Caco-2 (cell line): ENCODE results near the gene MORN3. TPM values are rescaled to one million over a fixed set of nuclear protein-coding genes. Genes with fewer than 3 reads are reported as not detected.
"Not testable (repeated sequence)": the region's sequence is repeated elsewhere in the genome, so short reads cannot be mapped to it uniquely, and the experiment has no call there.

Source experiments
- BruUV-seq: library from RNA; stranded (reverse); fragments of 400-500 nt; replicated peaks from 2 replicates; lab custom pipeline; 2021; lab: Mats Ljungman, UMichigan
- CTCF ChIA-PET: fragments of 300-600 bp; sonication (Branson Sonifier 250); formaldehyde crosslinking; loops from one replicate; lab custom pipeline; 2022; ENCODE audit warnings: antibody characterized with exemption; lab: Charles Lee
- POLR2A ChIA-PET: fragments of 300-600 bp; sonication (Branson Sonifier 250); formaldehyde crosslinking; loops from one replicate; lab custom pipeline; 2022; ENCODE audit warnings: antibody characterized with exemption; lab: Charles Lee
- DNase-seq, 2 experiments: peaks; one replicate each; pipeline versions ENCODE4 v3.0.0 to v3.0.0-alpha.2; 2020 to 2022
- H3K27me3 ChIP-seq: replicated peaks from 2 replicates; pipeline ENCODE4 v1.6.0; 2011; ENCODE audit warnings: low read length; ENCODE audit not compliant: control insufficient read depth, insufficient read depth
- H3K36me3 ChIP-seq: 2 replicates; pipeline ENCODE4 v1.5.1; 2011; ENCODE audit warnings: low read length; ENCODE audit not compliant: control insufficient read depth, insufficient read depth
- H3K4me1 ChIP-seq: fragments of 250-450 bp; sonication (Bioruptor Pico); 2 replicates; pipeline ENCODE4 v1.5.1; 2020; ENCODE audit warnings: mild to moderate bottlenecking
- H3K4me3 ChIP-seq: 2 replicates; pipeline ENCODE4 v1.5.1; 2011; ENCODE audit warnings: low read depth, mild to moderate bottlenecking, control low read depth, low read length
- H3K9me3 ChIP-seq: fragments of 250-450 bp; sonication (Bioruptor Pico); 2 replicates; pipeline ENCODE4 v1.5.1; 2020; ENCODE audit warnings: mild to moderate bottlenecking, moderate library complexity
- H3K27ac Mint-ChIP-seq: one replicate; pipeline ENCODE4 v1.8.0; 2022; ENCODE audit warnings: mixed read lengths; ENCODE audit not compliant: unreplicated experiment
- H3K27me3 Mint-ChIP-seq: one replicate; pipeline ENCODE4 v1.8.0; 2022; ENCODE audit warnings: mixed read lengths; ENCODE audit not compliant: insufficient read depth, unreplicated experiment
- H3K36me3 Mint-ChIP-seq: one replicate; pipeline ENCODE4 v1.8.0; 2022; ENCODE audit warnings: mild to moderate bottlenecking, mixed read lengths; ENCODE audit not compliant: insufficient read depth, unreplicated experiment
- H3K4me1 Mint-ChIP-seq: one replicate; pipeline ENCODE4 v1.8.0; 2022; ENCODE audit warnings: low read depth, mixed read lengths; ENCODE audit not compliant: unreplicated experiment
- H3K4me3 Mint-ChIP-seq: one replicate; pipeline ENCODE4 v1.8.0; 2022; ENCODE audit warnings: mild to moderate bottlenecking, moderate library complexity, mixed read lengths; ENCODE audit not compliant: unreplicated experiment
- H3K9me3 Mint-ChIP-seq: one replicate; pipeline ENCODE4 v1.8.0; 2022; ENCODE audit warnings: mixed read lengths; ENCODE audit not compliant: unreplicated experiment
- intact Hi-C: fragments of 100-400 bp; cut with micrococcal nuclease; formaldehyde crosslinking; loops from one replicate; pipeline ENCODE4 v1.10.0; 2022; ENCODE audit not compliant: unreplicated experiment
- total RNA-seq: library from RNA; stranded (reverse); gene quantifications from 2 replicates; pipeline ENCODE4 v1.2.3, GENCODE V29; 2022
- TF ChIP-seq, protein P1 (sequence below), 2 experiments: fragments of 200-600 bp in 1 of 2; IDR thresholded peaks; 1 replicate in 1 of 2; 2 replicates in 1 of 2; pipeline versions ENCODE4 v1.5.1 to v1.8.0; 2011 to 2022; ENCODE audit warnings: antibody characterized with exemption in 1 of 2, control low read depth in 1 of 2, inconsistent platforms in 1 of 2, low read depth in 1 of 2, low read length in 1 of 2, mild to moderate bottlenecking in 1 of 2, moderate library complexity in 1 of 2; ENCODE audit not compliant: insufficient read depth in 1 of 2, severe bottlenecking in 1 of 2, unreplicated experiment in 1 of 2

Gene MORN3
- total RNA-seq, 1 experiment from 2014 or later = 36.5 TPM

DNA sequence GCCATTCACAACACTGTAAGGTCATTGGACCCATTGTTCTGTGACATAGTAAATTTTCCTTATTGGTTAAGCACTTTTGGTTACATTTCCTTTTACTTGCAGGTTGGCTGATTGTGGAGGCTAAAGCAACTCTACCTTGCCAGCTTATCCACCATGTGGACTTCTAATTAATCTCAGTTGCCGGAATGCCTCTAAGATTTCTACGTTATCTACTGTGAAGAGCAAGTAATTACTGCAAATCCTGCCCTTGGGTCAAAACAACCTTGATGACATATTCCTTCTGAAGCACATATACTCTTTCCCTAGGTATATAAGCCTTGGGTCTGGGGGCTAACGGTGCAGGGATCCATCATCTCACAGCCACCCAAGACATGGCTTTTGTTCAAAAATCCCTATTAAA is 19.5 kb upstream of the MORN3 start:
- no peaks in the 10 kb centered on the region for H3K27me3 ChIP-seq
- no peak for DNase-seq
- TF ChIP-seq, protein P1, sequence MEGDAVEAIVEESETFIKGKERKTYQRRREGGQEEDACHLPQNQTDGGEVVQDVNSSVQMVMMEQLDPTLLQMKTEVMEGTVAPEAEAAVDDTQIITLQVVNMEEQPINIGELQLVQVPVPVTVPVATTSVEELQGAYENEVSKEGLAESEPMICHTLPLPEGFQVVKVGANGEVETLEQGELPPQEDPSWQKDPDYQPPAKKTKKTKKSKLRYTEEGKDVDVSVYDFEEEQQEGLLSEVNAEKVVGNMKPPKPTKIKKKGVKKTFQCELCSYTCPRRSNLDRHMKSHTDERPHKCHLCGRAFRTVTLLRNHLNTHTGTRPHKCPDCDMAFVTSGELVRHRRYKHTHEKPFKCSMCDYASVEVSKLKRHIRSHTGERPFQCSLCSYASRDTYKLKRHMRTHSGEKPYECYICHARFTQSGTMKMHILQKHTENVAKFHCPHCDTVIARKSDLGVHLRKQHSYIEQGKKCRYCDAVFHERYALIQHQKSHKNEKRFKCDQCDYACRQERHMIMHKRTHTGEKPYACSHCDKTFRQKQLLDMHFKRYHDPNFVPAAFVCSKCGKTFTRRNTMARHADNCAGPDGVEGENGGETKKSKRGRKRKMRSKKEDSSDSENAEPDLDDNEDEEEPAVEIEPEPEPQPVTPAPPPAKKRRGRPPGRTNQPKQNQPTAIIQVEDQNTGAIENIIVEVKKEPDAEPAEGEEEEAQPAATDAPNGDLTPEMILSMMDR (IDR thresholded peaks at IDR 0.05; ENCODE audit: insufficient read depth in 1 of 2, low read depth in 1 of 2, low read length in 1 of 2, severe bottlenecking in 1 of 2, unreplicated experiment in 1 of 2) = no peak
- no peak overlapping the region for H3K27ac Mint-ChIP-seq
- H3K9me3 ChIP-seq = no peaks in the 10 kb centered on the region
- CTCF ChIA-PET = interaction anchor here (0.6 kb wide), 1 partner anchor 564 kb away, joined by 3 read pairs; no protein-coding TSS in a partner anchor
- no peaks in the 10 kb centered on the region for H3K27me3 Mint-ChIP-seq
- no peak overlapping the region for H3K4me3 Mint-ChIP-seq
- no peak overlapping the region for H3K4me3 ChIP-seq
- H3K36me3 Mint-ChIP-seq = peaks cover 7% of the 10 kb centered on the region
- no TSS peak for BruUV-seq
- POLR2A ChIA-PET = no interaction called here
- no peaks in the 10 kb centered on the region for H3K4me1 Mint-ChIP-seq
- H3K4me1 ChIP-seq = no peaks in the 10 kb centered on the region
- H3K36me3 ChIP-seq = no peaks in the 10 kb centered on the region
- H3K9me3 Mint-ChIP-seq = no peaks in the 10 kb centered on the region
- intact Hi-C loops = no loop called here

DNA sequence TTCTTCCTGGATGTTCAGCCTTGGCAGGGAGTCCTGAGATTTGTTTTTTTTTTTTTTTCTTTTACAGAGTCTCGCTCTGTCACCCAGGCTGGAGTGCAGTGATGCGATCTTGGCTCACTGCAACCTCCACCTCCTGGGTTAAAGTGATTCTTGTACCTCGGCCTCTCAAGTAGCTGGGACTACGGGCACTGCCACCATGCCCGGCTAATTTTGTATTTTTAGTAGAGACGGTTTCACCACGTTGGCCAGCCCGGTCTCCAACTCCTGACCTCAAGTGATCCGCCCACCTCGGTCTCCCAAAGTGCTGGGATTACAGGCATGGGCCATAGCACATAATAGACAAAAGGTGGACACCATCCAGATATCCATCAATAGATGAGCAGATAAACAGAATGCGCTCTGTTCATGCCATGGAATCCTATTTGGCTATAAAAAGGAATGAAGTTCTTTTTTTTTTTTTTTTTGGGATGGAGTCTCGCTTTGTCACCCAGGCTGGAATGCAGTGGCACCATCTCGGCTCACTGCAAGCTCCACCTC is 10.3 kb upstream of the MORN3 start:
- H3K27me3 Mint-ChIP-seq, H3K27ac Mint-ChIP-seq, intact Hi-C loops: not testable (repeated sequence)

DNA sequence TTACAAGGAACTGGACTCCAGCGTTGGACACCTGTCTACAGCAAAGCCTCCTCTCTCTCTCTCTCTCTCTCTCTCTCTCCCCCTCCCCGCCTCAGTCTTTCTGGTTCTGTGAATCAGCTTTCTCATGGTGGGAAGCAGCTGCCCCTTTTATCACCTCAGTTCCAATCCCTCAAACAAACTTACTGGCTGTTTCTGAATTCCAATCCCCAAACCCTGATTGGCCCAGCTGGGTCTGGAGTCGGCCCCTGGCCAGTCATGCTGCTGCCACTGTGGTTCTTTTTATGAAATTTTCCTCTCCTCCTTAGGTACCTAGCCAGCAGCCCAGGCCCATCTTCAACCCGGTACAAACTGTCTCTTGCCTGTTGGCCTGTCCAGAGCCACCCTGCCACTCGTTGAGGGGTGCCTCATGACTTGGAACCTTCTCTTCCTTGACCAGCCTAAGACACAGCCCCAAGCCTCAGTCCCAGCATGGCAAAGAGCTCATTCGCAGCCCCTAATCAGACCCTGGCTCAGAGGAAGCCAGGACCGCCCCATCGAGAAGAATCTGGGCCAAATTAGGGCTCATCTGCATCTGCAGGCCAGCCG is 9.4 kb upstream of the MORN3 start:
- intact Hi-C loops = no loop called here
- Histone ChIP-seq H3K4me3 (no peak overlapping the region), H3K27me3 (no peaks in the 10 kb centered on the region), H3K4me1 (peaks cover 6% of the 10 kb centered on the region; the same call in 1 of the 2 replicates), H3K9me3 (no peaks in the 10 kb centered on the region), H3K36me3 (no peaks in the 10 kb centered on the region)
- TF ChIP-seq, protein P1 (IDR thresholded peaks at IDR 0.05; ENCODE audit: insufficient read depth in 1 of 2, low read depth in 1 of 2, low read length in 1 of 2, severe bottlenecking in 1 of 2, unreplicated experiment in 1 of 2) = no peak
- Mint-ChIP-seq H3K4me3 (no peak overlapping the region), H3K27me3 (no peaks in the 10 kb centered on the region), H3K27ac (peak overlapping the region; percentile 73), H3K9me3 (no peaks in the 10 kb centered on the region), H3K36me3 (no peaks in the 10 kb centered on the region), H3K4me1 (peaks cover 9% of the 10 kb centered on the region)
- DNase-seq = no peak
- BruUV-seq = no TSS peak
- ChIA-PET CTCF (interaction anchor here (0.6 to 0.8 kb wide), 2 partner anchors 8 to 52 kb away, joined by 3 read pairs; no protein-coding TSS in a partner anchor), POLR2A (no interaction called here)

More for the DNA sequence above, 10.3 kb upstream of the MORN3 start:
- H3K4me3 Mint-ChIP-seq, CTCF ChIA-PET, DNase-seq, H3K36me3 ChIP-seq, H3K36me3 Mint-ChIP-seq, H3K9me3 Mint-ChIP-seq, H3K4me1 Mint-ChIP-seq, H3K27me3 ChIP-seq, BruUV-seq, H3K4me1 ChIP-seq, H3K4me3 ChIP-seq, H3K9me3 ChIP-seq, POLR2A ChIA-PET: not testable (repeated sequence)
